DND-41 (cell line): ENCODE results near the gene PLEK2.
"Not testable (repeated sequence)": the region's sequence is repeated elsewhere in the genome, so short reads cannot be mapped to it uniquely, and the experiment has no call there.

Experiments
- ATAC-seq: fragments of 200-7000 bp; cut with Tn5 transposase; 3 replicates; pipeline ENCODE4 v1.9.1; 2021; ENCODE audit warnings: low read depth; ENCODE audit not compliant: insufficient read depth
- DNase-seq: peaks from one replicate; pipeline ENCODE4 v3.0.0-alpha.2; 2020
- H2AFZ ChIP-seq: 2 replicates; pipeline ENCODE4 v1.6.0; 2012; ENCODE audit warnings: low read depth, low read length
- H3K27ac ChIP-seq: 2 replicates; pipeline ENCODE4 v1.5.1; 2012; ENCODE audit warnings: low read length, inconsistent platforms
- H3K27me3 ChIP-seq: fragments of 200-600 bp; sonication (generic); 2 replicates; pipeline ENCODE4 v1.6.0; 2012; ENCODE audit warnings: low read length, mild to moderate bottlenecking, inconsistent platforms; ENCODE audit not compliant: insufficient read depth, poor library complexity
- H3K36me3 ChIP-seq: 2 replicates; pipeline ENCODE4 v1.5.1; 2012; ENCODE audit warnings: low read length, inconsistent platforms; ENCODE audit not compliant: insufficient read depth
- H3K4me1 ChIP-seq: 2 replicates; pipeline ENCODE4 v1.5.1; 2012; ENCODE audit warnings: mild to moderate bottlenecking, low read length; ENCODE audit not compliant: insufficient read depth
- H3K4me2 ChIP-seq: 2 replicates; pipeline ENCODE4 v1.6.0; 2012; ENCODE audit warnings: mild to moderate bottlenecking, moderate library complexity, low read length, inconsistent platforms; ENCODE audit not compliant: insufficient read depth
- H3K4me3 ChIP-seq, 2 experiments: fragments of 200-600 bp in 1 of 2; shearing (Covaris generic) in 1 of 2; 2 replicates each; pipeline ENCODE4 v1.5.1; 2012 to 2016; ENCODE audit warnings: inconsistent platforms in 2 of 2, low read length in 2 of 2, mild to moderate bottlenecking in 2 of 2, low read depth in 1 of 2, moderate library complexity in 1 of 2
- H3K79me2 ChIP-seq: 2 replicates; pipeline ENCODE4 v1.6.0; 2012; ENCODE audit warnings: low read length, inconsistent platforms; ENCODE audit not compliant: insufficient read depth
- H3K9ac ChIP-seq: 2 replicates; pipeline ENCODE4 v1.6.0; 2012; ENCODE audit warnings: low read depth, mild to moderate bottlenecking, inconsistent platforms, low read length, moderate library complexity
- H3K9me3 ChIP-seq: 2 replicates; pipeline ENCODE4 v1.5.1; 2012; ENCODE audit warnings: low read length, moderate library complexity, mild to moderate bottlenecking, inconsistent platforms; ENCODE audit not compliant: insufficient read depth, severe bottlenecking
- H4K20me1 ChIP-seq: 2 replicates; pipeline ENCODE4 v1.6.0; 2012; ENCODE audit warnings: low read length; ENCODE audit not compliant: insufficient read depth
- CTCF ChIP-seq: IDR thresholded peaks from 2 replicates; pipeline ENCODE4 v1.5.1; 2012; ENCODE audit warnings: borderline replicate concordance, low read length, moderate library complexity, mild to moderate bottlenecking; ENCODE audit not compliant: poor library complexity, severe bottlenecking; ENCODE audit errors: extremely low read depth
- EZH2 ChIP-seq: IDR thresholded peaks from 3 replicates; pipeline ENCODE4 v1.6.1; 2012; ENCODE audit warnings: borderline replicate concordance, low read depth, mild to moderate bottlenecking, moderate library complexity, low read length, inconsistent platforms; ENCODE audit not compliant: severe bottlenecking

The PLEK2 gene

GRCh38 chr14:67416085-67416484 is 4.1 kb upstream of the PLEK2 start:
- TF ChIP-seq CTCF (no peak), EZH2 (no peak)
- no peak for DNase-seq
- H3K27ac ChIP-seq: no peak overlapping the region
- no peaks in the 10 kb centered on the region for H4K20me1 ChIP-seq
- no peaks in the 10 kb centered on the region for H3K36me3 ChIP-seq
- H3K4me3 ChIP-seq: no peak overlapping the region
- no peak overlapping the region for H3K9ac ChIP-seq
- no peak overlapping the region for H2AFZ ChIP-seq
- no peak overlapping the region for H3K4me2 ChIP-seq
- no peaks in the 10 kb centered on the region for H3K4me1 ChIP-seq
- ATAC-seq: no peak
- H3K27me3 ChIP-seq: no peaks in the 10 kb centered on the region
- no peaks in the 10 kb centered on the region for H3K9me3 ChIP-seq
- H3K79me2 ChIP-seq: no peaks in the 10 kb centered on the region

- not testable (repeated sequence) for H3K27ac ChIP-seq, H2AFZ ChIP-seq, H3K36me3 ChIP-seq, H3K4me3 ChIP-seq, H4K20me1 ChIP-seq, H3K4me1 ChIP-seq, H3K9ac ChIP-seq, H3K79me2 ChIP-seq, H3K27me3 ChIP-seq, H3K4me2 ChIP-seq, DNase-seq, H3K9me3 ChIP-seq, ATAC-seq
Measured at GRCh38 chr14:67415610-67416009, 3.6 kb upstream of the PLEK2 start.

- Histone ChIP-seq H3K9me3 (no peaks in the 10 kb centered on the region), H3K4me1 (no peaks in the 10 kb centered on the region), H3K27ac (no peak overlapping the region), H3K4me3 (no peak overlapping the region), H2AFZ (no peak overlapping the region), H4K20me1 (no peaks in the 10 kb centered on the region), H3K79me2 (no peaks in the 10 kb centered on the region), H3K4me2 (no peak overlapping the region), H3K9ac (no peak overlapping the region), H3K36me3 (no peaks in the 10 kb centered on the region), H3K27me3 (no peaks in the 10 kb centered on the region)
- ATAC-seq (peak; percentile 76), DNase-seq (peak; percentile 34)
- TF ChIP-seq EZH2: no peak
- TF ChIP-seq CTCF: no peak
Measured at GRCh38 chr14:67413806-67414769, 2.1 kb upstream of the PLEK2 start.

- Histone ChIP-seq H3K79me2 (no peaks in the 10 kb centered on the region), H2AFZ (no peak overlapping the region), H3K9ac (no peak overlapping the region), H3K27me3 (peaks cover 2% of the 10 kb centered on the region), H3K4me2 (no peak overlapping the region), H4K20me1 (no peaks in the 10 kb centered on the region), H3K4me3 (no peak overlapping the region), H3K27ac (no peak overlapping the region), H3K4me1 (no peaks in the 10 kb centered on the region), H3K36me3 (no peaks in the 10 kb centered on the region), H3K9me3 (no peaks in the 10 kb centered on the region)
- ATAC-seq: no peak
- TF ChIP-seq EZH2: no peak
- TF ChIP-seq CTCF: no peak
- DNase-seq: no peak
Measured at GRCh38 chr14:67411370-67411769, 595 bp downstream of the PLEK2 start.
